Thyroid gland (tissue), 4 donors: ENCODE results near the gene AP1S1. TPM values are rescaled to one million over a fixed set of nuclear protein-coding genes. Genes with fewer than 3 reads are reported as not detected.
"Not testable (repeated sequence)": the region's sequence is repeated elsewhere in the genome, so short reads cannot be mapped to it uniquely, and the experiment has no call there.

Experiments used
- DNase-seq, 2 donors: peaks; one replicate each; pipeline ENCODE4 v3.0.0-alpha.2; 2019
- H3K27ac ChIP-seq, 3 donors: fragments of 200-600 bp; sonication (generic); 1 replicate in 2 of 3; 2 replicates in 1 of 3; pipeline ENCODE4 v1.5.1; 2016 to 2019; ENCODE audit warnings: mild to moderate bottlenecking in 1 of 3, moderate library complexity in 1 of 3
- H3K27me3 ChIP-seq: fragments of 200-600 bp; sonication (generic); one replicate; pipeline ENCODE4 v1.5.1; 2019
- H3K36me3 ChIP-seq, 2 donors: fragments of 200-600 bp; sonication (generic); one replicate each; pipeline ENCODE4 v1.5.1; 2016 to 2019
- H3K4me1 ChIP-seq, 2 donors: fragments of 200-600 bp; sonication (generic); one replicate each; pipeline ENCODE4 v1.5.1; 2017 to 2019
- H3K4me3 ChIP-seq, 3 donors: fragments of 200-600 bp; sonication (generic); replicated peaks in 1 of 3; 1 replicate in 2 of 3; 2 replicates in 1 of 3; pipeline ENCODE4 v1.5.1; 2016; ENCODE audit warnings: mild to moderate bottlenecking in 1 of 3
- H3K9me3 ChIP-seq: fragments of 200-600 bp; sonication (generic); one replicate; pipeline ENCODE4 v1.5.1; 2017
- POLR2A ChIP-seq, 2 donors: fragments of 450-650 bp; IDR thresholded peaks; one replicate each; pipeline ENCODE4 v1.6.1; 2017; ENCODE audit warnings: antibody characterized with exemption in 2 of 2, mild to moderate bottlenecking in 2 of 2, moderate library complexity in 1 of 2
- WGBS, 2 donors: methylation state at CpG; one replicate each; pipeline ENCODE4 v1.1.5; 2017; 5-methylcytosine and 5-hydroxymethylcytosine counted together
- intact Hi-C: fragments of 100-400 bp; cut with DNase I; formaldehyde crosslinking; loops from one replicate; pipeline ENCODE4 v1.15.1; 2023
- total RNA-seq, 4 donors: library from RNA; depleted of rRNA; stranded (reverse); fragments of >200 nt; gene quantifications; one replicate each; pipeline ENCODE4 v1.2.3, GENCODE V29; 2016
- TF ChIP-seq, protein P1 (sequence below), 6 experiments: fragments of 200-600 bp in 3 of 6; fragments of 450-650 bp in 3 of 6; sonication (generic) in 3 of 6; IDR thresholded peaks; one replicate each; pipeline ENCODE4 v1.5.1; 2016 to 2019; ENCODE audit warnings: antibody characterized with exemption in 6 of 6, mild to moderate bottlenecking in 2 of 6, inconsistent platforms in 1 of 6, moderate library complexity in 1 of 6

The AP1S1 gene
- total RNA-seq, 4 donors from 2014 or later: 29.0 to 59.6 (median 41.3) TPM

- Histone ChIP-seq H3K4me1 (peaks cover 0 to 8% of the 10 kb centered on the region in 2 donors), H3K36me3 (no peaks in the 10 kb centered on the region), H3K9me3 (no peaks in the 10 kb centered on the region), H3K27ac (no peak overlapping the region), H3K27me3 (peaks cover 8% of the 10 kb centered on the region), H3K4me3 (no peak overlapping the region)
- DNase-seq: no peak
- WGBS, 2 donors: 27 to 28% methylated on average over 16 to 17 of the region's 75 CpGs
- intact Hi-C loops: no loop called here
- TF ChIP-seq, protein P1, sequence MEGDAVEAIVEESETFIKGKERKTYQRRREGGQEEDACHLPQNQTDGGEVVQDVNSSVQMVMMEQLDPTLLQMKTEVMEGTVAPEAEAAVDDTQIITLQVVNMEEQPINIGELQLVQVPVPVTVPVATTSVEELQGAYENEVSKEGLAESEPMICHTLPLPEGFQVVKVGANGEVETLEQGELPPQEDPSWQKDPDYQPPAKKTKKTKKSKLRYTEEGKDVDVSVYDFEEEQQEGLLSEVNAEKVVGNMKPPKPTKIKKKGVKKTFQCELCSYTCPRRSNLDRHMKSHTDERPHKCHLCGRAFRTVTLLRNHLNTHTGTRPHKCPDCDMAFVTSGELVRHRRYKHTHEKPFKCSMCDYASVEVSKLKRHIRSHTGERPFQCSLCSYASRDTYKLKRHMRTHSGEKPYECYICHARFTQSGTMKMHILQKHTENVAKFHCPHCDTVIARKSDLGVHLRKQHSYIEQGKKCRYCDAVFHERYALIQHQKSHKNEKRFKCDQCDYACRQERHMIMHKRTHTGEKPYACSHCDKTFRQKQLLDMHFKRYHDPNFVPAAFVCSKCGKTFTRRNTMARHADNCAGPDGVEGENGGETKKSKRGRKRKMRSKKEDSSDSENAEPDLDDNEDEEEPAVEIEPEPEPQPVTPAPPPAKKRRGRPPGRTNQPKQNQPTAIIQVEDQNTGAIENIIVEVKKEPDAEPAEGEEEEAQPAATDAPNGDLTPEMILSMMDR (IDR thresholded peaks at IDR 0.05): no peak
- TF ChIP-seq POLR2A (IDR thresholded peaks at IDR 0.05): no peak
Observed at GRCh38 chr7:101201695-101202602, 47.7 kb downstream of the AP1S1 start.

GRCh38 chr7:101202603-101202918 lies 48.3 kb downstream of the AP1S1 start:
- no peak for DNase-seq
- Histone ChIP-seq H3K4me3 (no peak overlapping the region), H3K36me3 (no peaks in the 10 kb centered on the region), H3K9me3 (no peaks in the 10 kb centered on the region), H3K4me1 (peaks cover 0 to 8% of the 10 kb centered on the region in 2 donors), H3K27ac (no peak overlapping the region), H3K27me3 (peaks cover 8% of the 10 kb centered on the region)
- WGBS, 2 donors: 80 to 86% methylated on average over 5 of the region's 5 CpGs
- TF ChIP-seq, protein P1 (IDR thresholded peaks at IDR 0.05): no peak
- no peak for TF ChIP-seq POLR2A (IDR thresholded peaks at IDR 0.05)
- intact Hi-C loops: no loop called here

GRCh38 chr7:101203740-101204738 lies 49.8 kb downstream of the AP1S1 start:
- H3K9me3 ChIP-seq, H3K4me1 ChIP-seq, H3K36me3 ChIP-seq, H3K27ac ChIP-seq, H3K4me3 ChIP-seq, intact Hi-C loops, DNase-seq, H3K27me3 ChIP-seq: not testable (repeated sequence)
- WGBS, 2 donors: 64 to 65% methylated on average over 22 of the region's 22 CpGs

DNA sequence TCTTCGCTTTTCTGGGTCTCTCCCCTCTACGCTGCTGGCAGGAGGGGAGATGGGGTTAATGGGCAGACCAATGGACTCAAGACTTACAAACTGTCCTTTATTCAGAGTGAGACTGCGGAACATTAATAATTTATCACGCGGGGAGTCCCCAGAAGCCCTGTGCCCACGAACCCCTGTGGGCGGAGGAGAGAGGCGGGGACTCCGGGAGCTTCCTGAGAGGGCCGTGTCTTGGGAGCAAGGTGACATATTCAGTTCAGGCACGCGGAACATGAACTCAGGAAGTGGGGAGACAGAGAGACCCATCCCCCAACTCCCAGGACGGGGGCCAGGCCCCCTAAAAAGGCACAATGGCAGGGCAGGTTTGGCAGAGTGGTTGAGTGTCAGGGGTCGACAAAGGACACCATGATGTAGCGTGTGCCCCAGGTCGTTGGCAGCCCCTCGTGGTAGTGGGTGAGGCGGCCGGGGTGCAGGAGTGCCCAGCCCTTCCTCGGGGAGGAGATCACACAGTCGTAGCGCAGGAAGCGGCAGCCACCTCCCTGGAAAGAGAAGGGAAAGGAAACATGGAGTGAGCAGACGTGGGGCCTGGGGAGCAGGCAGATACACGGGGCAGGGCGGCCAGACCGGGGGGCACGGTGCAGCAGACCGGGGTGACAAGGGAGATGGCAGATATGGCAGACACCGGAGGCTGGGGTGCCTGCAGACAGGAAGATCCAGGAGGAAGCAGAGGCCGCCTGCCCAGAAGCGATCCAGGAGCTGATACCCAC lies 51.8 kb downstream of the AP1S1 start:
- 88 to 89% methylated on average over 32 of the region's 32 CpGs for WGBS, 2 donors
- TF ChIP-seq, protein P1 (IDR thresholded peaks at IDR 0.05): no peak
- TF ChIP-seq POLR2A (IDR thresholded peaks at IDR 0.05): no peak
- Histone ChIP-seq H3K4me3 (no peak overlapping the region), H3K36me3 (peaks cover 14 to 18% of the 10 kb centered on the region in 2 donors), H3K9me3 (no peaks in the 10 kb centered on the region), H3K27ac (no peak overlapping the region), H3K27me3 (peaks cover 8% of the 10 kb centered on the region), H3K4me1 (peaks cover 0 to 8% of the 10 kb centered on the region in 2 donors)
- intact Hi-C loops: no loop called here
- no peak for DNase-seq

- Histone ChIP-seq H3K27ac (no peak overlapping the region), H3K9me3 (no peaks in the 10 kb centered on the region), H3K36me3 (peaks cover 19 to 22% of the 10 kb centered on the region in 2 donors), H3K4me3 (no peak overlapping the region), H3K4me1 (peaks cover 0 to 7% of the 10 kb centered on the region in 2 donors), H3K27me3 (peaks cover 8% of the 10 kb centered on the region)
- TF ChIP-seq POLR2A (IDR thresholded peaks at IDR 0.05): no peak
- TF ChIP-seq, protein P1 (IDR thresholded peaks at IDR 0.05): no peak
- DNase-seq: no peak
- intact Hi-C loops: no loop called here
- WGBS, 2 donors: 90 to 93% methylated on average over 19 of the region's 19 CpGs
Observed at GRCh38 chr7:101206665-101207042, 52.4 kb downstream of the AP1S1 start.
